NCI-H2107 (cell line): ENCODE measurements around the gene CNTNAP2.

Experiments
- DNase-seq: peaks from one replicate; lab custom pipeline; 2025; lab: John Stamatoyannopoulos, UW

CNTNAP2 gene

GRCh38 chr7:146290746-146291145, 174.1 kb downstream of the CNTNAP2 start:
- no peak for DNase-seq

GRCh38 chr7:146291900-146292299, 175.3 kb downstream of the CNTNAP2 start:
- no peak for DNase-seq

GRCh38 chr7:146296028-146296427, 179.4 kb downstream of the CNTNAP2 start:
- no peak for DNase-seq

- no peak for DNase-seq
These were observed 198.4 kb downstream of the CNTNAP2 start for GRCh38 chr7:146314962-146315361.

GRCh38 chr7:146319629-146320028, 203.0 kb downstream of the CNTNAP2 start:
- no peak for DNase-seq

GRCh38 chr7:146321301-146321700, 204.7 kb downstream of the CNTNAP2 start:
- DNase-seq: no peak

- DNase-seq: no peak
These were observed 214.8 kb downstream of the CNTNAP2 start for GRCh38 chr7:146331369-146331768.

- DNase-seq: no peak
These were observed 228.7 kb downstream of the CNTNAP2 start for GRCh38 chr7:146345251-146345650.

GRCh38 chr7:146346096-146346495, 229.5 kb downstream of the CNTNAP2 start:
- DNase-seq: no peak

- DNase-seq: no peak
These were observed 238.6 kb downstream of the CNTNAP2 start for GRCh38 chr7:146355216-146355615.

GRCh38 chr7:146359176-146359575, 242.6 kb downstream of the CNTNAP2 start:
- DNase-seq: no peak

- no peak for DNase-seq
These were observed 250.3 kb downstream of the CNTNAP2 start for GRCh38 chr7:146366938-146367337.

- no peak for DNase-seq
These were observed 253.6 kb downstream of the CNTNAP2 start for GRCh38 chr7:146370171-146370570.

- DNase-seq: no peak
These were observed 258.6 kb downstream of the CNTNAP2 start for GRCh38 chr7:146375170-146375569.

- DNase-seq: no peak
These were observed 261.6 kb downstream of the CNTNAP2 start for GRCh38 chr7:146378196-146378595.

- DNase-seq: no peak
These were observed 270.5 kb downstream of the CNTNAP2 start for GRCh38 chr7:146387140-146387539.

GRCh38 chr7:146388928-146389327, 272.3 kb downstream of the CNTNAP2 start:
- no peak for DNase-seq

GRCh38 chr7:146393346-146393745, 276.7 kb downstream of the CNTNAP2 start:
- DNase-seq: no peak

GRCh38 chr7:146397141-146397540, 280.5 kb downstream of the CNTNAP2 start:
- DNase-seq: no peak

GRCh38 chr7:146401939-146402338, 285.3 kb downstream of the CNTNAP2 start:
- DNase-seq: no peak

- DNase-seq: no peak
These were observed 289.1 kb downstream of the CNTNAP2 start for GRCh38 chr7:146405737-146406136.

GRCh38 chr7:146411975-146412374, 295.4 kb downstream of the CNTNAP2 start:
- no peak for DNase-seq

- DNase-seq: no peak
These were observed 296.2 kb downstream of the CNTNAP2 start for GRCh38 chr7:146412781-146413180.

- no peak for DNase-seq
These were observed 297.8 kb downstream of the CNTNAP2 start for GRCh38 chr7:146414373-146414772.

GRCh38 chr7:146414937-146415336, 298.3 kb downstream of the CNTNAP2 start:
- no peak for DNase-seq
